ENCODE results near the gene RAB4A. TPM values are rescaled to one million over a fixed set of nuclear protein-coding genes. Genes with fewer than 3 reads are reported as not detected.

Gene RAB4A
- total and polyA plus RNA-seq, 2 of the 13 experiments (the other 11 are each of a cell fraction or from before 2014, with no cell fraction given) = 56.0 to 80.1 TPM

DNA sequence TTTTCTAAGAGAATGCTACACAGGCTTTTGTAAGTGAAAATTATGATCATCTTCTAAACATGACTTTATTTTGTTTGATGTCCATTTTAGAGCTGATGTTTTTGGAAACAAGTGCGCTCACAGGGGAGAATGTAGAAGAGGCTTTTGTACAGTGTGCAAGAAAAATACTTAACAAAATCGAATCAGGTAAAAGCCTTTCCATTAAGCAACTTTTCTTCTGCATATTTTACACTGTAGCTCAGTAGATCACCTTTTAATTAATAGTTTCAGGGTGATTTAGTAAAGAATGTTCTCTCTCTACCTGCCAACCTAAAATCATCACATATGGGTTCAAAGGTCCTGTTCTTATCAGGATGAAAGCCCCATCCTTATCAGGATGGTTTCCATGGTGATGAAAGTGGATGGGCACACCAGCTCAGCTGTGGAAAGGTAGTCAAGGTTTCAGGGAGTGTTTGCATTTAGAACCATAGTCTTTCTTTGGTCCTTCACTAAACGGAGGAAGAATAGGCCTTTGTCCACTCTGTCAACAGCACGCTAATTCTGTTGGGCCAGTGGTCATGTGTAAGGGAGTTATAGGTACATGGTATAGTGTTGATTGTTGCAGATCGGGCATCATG is 28.1 kb downstream of the RAB4A start (continued):
- no peak for TF ChIP-seq ZNF569 (CRISPR knock-in tag; IDR thresholded peaks at IDR 0.05; ENCODE audit: borderline replicate concordance)
- no peak for TF ChIP-seq ZNF605 (CRISPR knock-in tag; IDR thresholded peaks at IDR 0.05)
- no peak for TF ChIP-seq ZNF607 (CRISPR knock-in tag; IDR thresholded peaks at IDR 0.05; ENCODE audit: borderline replicate concordance)
- no peak for TF ChIP-seq TAF15 (IDR thresholded peaks at IDR 0.05; ENCODE audit: low read depth, low read length, poor library complexity, severe bottlenecking)
- no peak for TF ChIP-seq THAP8 (CRISPR knock-in tag; IDR thresholded peaks at IDR 0.05; ENCODE audit: borderline replicate concordance)
- no peak for TF ChIP-seq TSC22D2 (CRISPR knock-in tag; IDR thresholded peaks at IDR 0.05; ENCODE audit: borderline replicate concordance)
- 0 out of 2 replicates have a peak, but pooled peaks have one; percentile 36 for TF ChIP-seq ZNF629 (CRISPR knock-in tag; conservative IDR thresholded peaks at IDR 0.05)
- no peak for TF ChIP-seq PCBP2 (optimal IDR thresholded peaks at IDR 0.05; ENCODE audit: low read depth, low read length, poor library complexity, severe bottlenecking)
- TF ChIP-seq ZNF567 (CRISPR knock-in tag; IDR thresholded peaks at IDR 0.05; ENCODE audit: borderline replicate concordance) = no peak
- no peak for TF ChIP-seq NFIB (CRISPR knock-in tag; IDR thresholded peaks at IDR 0.05; ENCODE audit: borderline replicate concordance)
- no peak for TF ChIP-seq BCL3 (CRISPR knock-in tag; IDR thresholded peaks at IDR 0.05)
- TF ChIP-seq, protein P1, sequence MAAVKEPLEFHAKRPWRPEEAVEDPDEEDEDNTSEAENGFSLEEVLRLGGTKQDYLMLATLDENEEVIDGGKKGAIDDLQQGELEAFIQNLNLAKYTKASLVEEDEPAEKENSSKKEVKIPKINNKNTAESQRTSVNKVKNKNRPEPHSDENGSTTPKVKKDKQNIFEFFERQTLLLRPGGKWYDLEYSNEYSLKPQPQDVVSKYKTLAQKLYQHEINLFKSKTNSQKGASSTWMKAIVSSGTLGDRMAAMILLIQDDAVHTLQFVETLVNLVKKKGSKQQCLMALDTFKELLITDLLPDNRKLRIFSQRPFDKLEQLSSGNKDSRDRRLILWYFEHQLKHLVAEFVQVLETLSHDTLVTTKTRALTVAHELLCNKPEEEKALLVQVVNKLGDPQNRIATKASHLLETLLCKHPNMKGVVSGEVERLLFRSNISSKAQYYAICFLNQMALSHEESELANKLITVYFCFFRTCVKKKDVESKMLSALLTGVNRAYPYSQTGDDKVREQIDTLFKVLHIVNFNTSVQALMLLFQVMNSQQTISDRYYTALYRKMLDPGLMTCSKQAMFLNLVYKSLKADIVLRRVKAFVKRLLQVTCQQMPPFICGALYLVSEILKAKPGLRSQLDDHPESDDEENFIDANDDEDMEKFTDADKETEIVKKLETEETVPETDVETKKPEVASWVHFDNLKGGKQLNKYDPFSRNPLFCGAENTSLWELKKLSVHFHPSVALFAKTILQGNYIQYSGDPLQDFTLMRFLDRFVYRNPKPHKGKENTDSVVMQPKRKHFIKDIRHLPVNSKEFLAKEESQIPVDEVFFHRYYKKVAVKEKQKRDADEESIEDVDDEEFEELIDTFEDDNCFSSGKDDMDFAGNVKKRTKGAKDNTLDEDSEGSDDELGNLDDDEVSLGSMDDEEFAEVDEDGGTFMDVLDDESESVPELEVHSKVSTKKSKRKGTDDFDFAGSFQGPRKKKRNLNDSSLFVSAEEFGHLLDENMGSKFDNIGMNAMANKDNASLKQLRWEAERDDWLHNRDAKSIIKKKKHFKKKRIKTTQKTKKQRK (IDR thresholded peaks at IDR 0.05; ENCODE audit: low read length) = no peak
- TF ChIP-seq, protein P2, sequence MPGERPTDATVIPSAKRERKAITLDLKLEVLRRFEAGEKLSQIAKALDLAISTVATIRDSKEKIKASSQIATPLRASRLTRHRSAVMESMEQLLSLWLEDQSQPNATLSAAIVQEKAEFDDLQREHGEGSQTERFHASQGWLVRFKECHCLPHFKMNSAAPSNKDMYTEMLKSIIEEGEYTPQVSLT (CRISPR knock-in tag; IDR thresholded peaks at IDR 0.05; ENCODE audit: borderline replicate concordance, low read depth) = no peak
- TF ChIP-seq ZC3H13 (CRISPR knock-in tag; IDR thresholded peaks at IDR 0.05) = no peak
- peak; percentile 99 for TF ChIP-seq GATA4 (IDR thresholded peaks at IDR 0.05; ENCODE audit: borderline replicate concordance, low read depth)
- no peak for TF ChIP-seq JUN (CRISPR knock-in tag; IDR thresholded peaks at IDR 0.05)
- TF ChIP-seq FOXO1 (CRISPR knock-in tag; IDR thresholded peaks at IDR 0.05) = peak; percentile 75
- no peak for TF ChIP-seq ZFP91 (CRISPR knock-in tag; IDR thresholded peaks at IDR 0.05; ENCODE audit: borderline replicate concordance)
- TF ChIP-seq NFYC (CRISPR knock-in tag; IDR thresholded peaks at IDR 0.05) = no peak
- no peak for TF ChIP-seq MTF1 (CRISPR knock-in tag; IDR thresholded peaks at IDR 0.05)

All from HepG2 (cell line).